ENCODE data around the gene STXBP6. TPM values are rescaled to one million over a fixed set of nuclear protein-coding genes. Genes with fewer than 3 reads are reported as not detected.

Gene STXBP6
- total RNA-seq, 1 donor = 5.8 TPM

GRCh38 chr14:24910408-24910986, 139.4 kb downstream of the STXBP6 start:
- no peak overlapping the region for H3K4me2 ChIP-seq (ENCODE audit: insufficient read depth, low read length)

GRCh38 chr14:24909523-24910302, 140.2 kb downstream of the STXBP6 start:
- no peaks in the 10 kb centered on the region for H3K79me2 ChIP-seq (ENCODE audit: insufficient read depth, low read length)
- no peaks in the 10 kb centered on the region for H3K27me3 ChIP-seq (ENCODE audit: insufficient read depth, low read length)
- H3K4me2 ChIP-seq (ENCODE audit: insufficient read depth, low read length) = no peak overlapping the region
- no peak overlapping the region for H3K4me3 ChIP-seq (ENCODE audit: insufficient read depth, low read length)
- no peak overlapping the region for H3K27ac ChIP-seq (ENCODE audit: low read depth, low read length)
- no peak for TF ChIP-seq CTCF (IDR thresholded peaks at IDR 0.05; ENCODE audit: extremely low read depth, low read depth, low read length)
- no peaks in the 10 kb centered on the region for H3K4me1 ChIP-seq (ENCODE audit: insufficient read depth, low read length)
- H3K9me3 ChIP-seq (ENCODE audit: low read depth, low read length) = no peaks in the 10 kb centered on the region
- H4K20me1 ChIP-seq (ENCODE audit: insufficient read depth, low read length) = no peaks in the 10 kb centered on the region
- H2AFZ ChIP-seq (ENCODE audit: low read length) = no peak overlapping the region
- no peaks in the 10 kb centered on the region for H3K36me3 ChIP-seq (ENCODE audit: insufficient read depth, low read length)
- DNase-seq (ENCODE audit: insufficient read length, low spot score, missing footprints) = no peak

More at GRCh38 chr14:24910408-24910986, 139.4 kb downstream of the STXBP6 start:
- no peak for DNase-seq (ENCODE audit: insufficient read length, low spot score, missing footprints)
- Histone ChIP-seq H3K9me3 (ENCODE audit: low read depth, low read length) (no peaks in the 10 kb centered on the region), H4K20me1 (ENCODE audit: insufficient read depth, low read length) (no peaks in the 10 kb centered on the region), H3K27me3 (ENCODE audit: insufficient read depth, low read length) (no peaks in the 10 kb centered on the region), H2AFZ (ENCODE audit: low read length) (no peak overlapping the region), H3K4me3 (ENCODE audit: insufficient read depth, low read length) (no peak overlapping the region), H3K27ac (ENCODE audit: low read depth, low read length) (no peak overlapping the region), H3K79me2 (ENCODE audit: insufficient read depth, low read length) (no peaks in the 10 kb centered on the region), H3K36me3 (ENCODE audit: insufficient read depth, low read length) (no peaks in the 10 kb centered on the region), H3K4me1 (ENCODE audit: insufficient read depth, low read length) (no peaks in the 10 kb centered on the region)
- TF ChIP-seq CTCF (IDR thresholded peaks at IDR 0.05; ENCODE audit: extremely low read depth, low read depth, low read length) = no peak

- Histone ChIP-seq H3K27me3 (ENCODE audit: insufficient read depth, low read length) (no peaks in the 10 kb centered on the region), H3K79me2 (ENCODE audit: insufficient read depth, low read length) (no peaks in the 10 kb centered on the region), H2AFZ (ENCODE audit: low read length) (no peak overlapping the region), H3K36me3 (ENCODE audit: insufficient read depth, low read length) (no peaks in the 10 kb centered on the region), H3K4me1 (ENCODE audit: insufficient read depth, low read length) (peaks cover under 1% of the 10 kb centered on the region), H4K20me1 (ENCODE audit: insufficient read depth, low read length) (no peaks in the 10 kb centered on the region), H3K4me3 (ENCODE audit: insufficient read depth, low read length) (no peak overlapping the region), H3K27ac (ENCODE audit: low read depth, low read length) (no peak overlapping the region), H3K9me3 (ENCODE audit: low read depth, low read length) (no peaks in the 10 kb centered on the region), H3K4me2 (ENCODE audit: insufficient read depth, low read length) (no peak overlapping the region)
- TF ChIP-seq CTCF (IDR thresholded peaks at IDR 0.05; ENCODE audit: extremely low read depth, low read depth, low read length) = no peak
- DNase-seq (ENCODE audit: insufficient read length, low spot score, missing footprints) = no peak
Measured at GRCh38 chr14:24908592-24909236, 141.2 kb downstream of the STXBP6 start.

GRCh38 chr14:24904533-24904932, 145.4 kb downstream of the STXBP6 start:
- Histone ChIP-seq H3K4me2 (ENCODE audit: insufficient read depth, low read length) (no peak overlapping the region), H3K4me1 (ENCODE audit: insufficient read depth, low read length) (peaks cover 18% of the 10 kb centered on the region), H3K4me3 (ENCODE audit: insufficient read depth, low read length) (no peak overlapping the region), H2AFZ (ENCODE audit: low read length) (no peak overlapping the region), H4K20me1 (ENCODE audit: insufficient read depth, low read length) (no peaks in the 10 kb centered on the region), H3K27me3 (ENCODE audit: insufficient read depth, low read length) (no peaks in the 10 kb centered on the region), H3K79me2 (ENCODE audit: insufficient read depth, low read length) (no peaks in the 10 kb centered on the region), H3K9me3 (ENCODE audit: low read depth, low read length) (no peaks in the 10 kb centered on the region), H3K27ac (ENCODE audit: low read depth, low read length) (no peak overlapping the region), H3K36me3 (ENCODE audit: insufficient read depth, low read length) (no peaks in the 10 kb centered on the region)
- no peak for TF ChIP-seq CTCF (IDR thresholded peaks at IDR 0.05; ENCODE audit: extremely low read depth, low read depth, low read length)
- DNase-seq (ENCODE audit: insufficient read length, low spot score, missing footprints) = no peak
